GM21576 (cell line): ENCODE data around the gene CACNA1C.

Experiments used
- ATAC-seq: cut with Tn5 transposase; IDR thresholded peaks from one replicate; pipeline ENCODE4 v1.9.1; 2021; ENCODE audit warnings: mild to moderate bottlenecking, moderate library complexity; ENCODE audit not compliant: unreplicated experiment

The CACNA1C gene

DNA sequence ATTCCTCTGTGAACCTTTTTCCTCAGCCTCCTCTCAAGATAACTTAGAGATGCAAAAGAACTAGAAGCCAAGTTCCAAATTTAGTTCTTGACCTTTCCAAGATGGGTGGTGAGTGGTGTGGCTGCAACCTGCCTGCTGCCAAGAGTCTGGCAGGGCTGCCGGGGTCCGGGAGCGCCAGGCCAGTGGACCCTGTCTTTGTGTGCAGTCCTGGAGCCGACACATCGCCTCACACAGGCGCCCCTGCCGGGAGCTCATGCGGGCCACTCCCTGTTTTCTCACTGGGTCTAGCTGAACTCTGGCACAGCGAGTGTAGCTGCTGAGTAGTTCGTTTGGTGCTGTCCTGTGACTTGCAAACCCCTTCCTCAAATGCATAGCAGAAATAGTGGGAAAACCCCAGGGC lies 84.9 kb downstream of the CACNA1C start:
- no peak for ATAC-seq

DNA sequence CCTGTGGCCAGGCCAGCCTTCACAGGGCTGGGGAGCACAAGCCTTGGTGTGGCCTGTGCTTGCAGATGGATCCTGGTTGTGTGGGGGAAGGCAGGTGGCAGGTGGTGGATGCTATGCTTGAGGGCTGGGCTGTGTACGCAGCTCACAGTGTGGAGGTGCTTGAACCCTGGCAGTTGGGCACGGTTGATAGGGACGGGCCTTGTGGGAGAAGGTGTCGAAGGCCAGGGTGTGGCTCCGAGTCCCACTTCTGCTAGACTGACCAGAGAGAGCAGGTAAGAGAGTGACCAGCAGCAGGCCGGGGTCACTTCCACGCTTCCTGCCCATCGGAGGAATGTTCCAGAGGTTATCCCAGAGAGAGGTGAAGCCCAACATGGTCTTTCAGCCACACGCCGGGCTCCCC lies 85.5 kb downstream of the CACNA1C start:
- no peak for ATAC-seq

DNA sequence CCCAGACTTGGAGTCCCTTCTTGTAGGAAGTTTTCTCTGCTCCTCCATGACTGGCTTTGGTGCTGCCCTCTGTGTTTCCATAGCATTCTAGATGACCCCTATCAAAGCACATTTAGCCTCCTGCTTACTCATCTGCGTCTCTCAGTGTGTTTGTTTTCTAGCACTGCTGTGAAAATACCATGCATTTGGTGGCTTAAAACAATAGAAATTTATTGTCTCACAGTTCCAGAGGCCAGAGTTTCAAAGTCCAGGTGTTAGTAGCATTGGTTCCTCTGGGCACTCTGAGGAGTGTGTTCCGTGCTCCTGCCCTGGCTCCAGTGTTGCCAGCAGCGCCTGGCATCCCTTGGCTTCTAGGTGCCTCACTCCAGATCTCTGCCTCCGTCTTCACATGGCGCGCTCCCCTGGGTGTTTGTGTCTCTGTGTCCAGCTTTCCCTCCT lies 86.1 kb downstream of the CACNA1C start:
- no peak for ATAC-seq

DNA sequence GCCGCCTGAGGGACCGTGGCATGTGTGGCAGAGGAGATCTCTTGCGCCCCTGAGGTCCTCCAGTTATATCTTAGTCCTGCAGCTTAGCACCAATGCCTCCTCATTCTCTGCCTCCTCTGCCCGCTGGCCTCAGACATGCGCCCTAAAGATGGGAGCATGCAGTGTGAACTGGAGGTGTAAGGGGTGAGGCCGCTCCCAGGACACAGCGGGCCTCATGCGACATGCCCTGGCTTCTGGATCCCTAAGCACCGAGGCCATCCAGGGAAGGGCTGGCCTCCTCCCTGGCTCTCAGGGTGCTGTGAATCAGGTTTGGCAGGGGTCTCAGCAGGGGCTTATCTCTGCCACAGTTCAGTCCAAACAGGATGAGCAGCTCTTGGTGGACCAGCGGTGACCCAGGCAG lies 86.9 kb downstream of the CACNA1C start:
- no peak for ATAC-seq

DNA sequence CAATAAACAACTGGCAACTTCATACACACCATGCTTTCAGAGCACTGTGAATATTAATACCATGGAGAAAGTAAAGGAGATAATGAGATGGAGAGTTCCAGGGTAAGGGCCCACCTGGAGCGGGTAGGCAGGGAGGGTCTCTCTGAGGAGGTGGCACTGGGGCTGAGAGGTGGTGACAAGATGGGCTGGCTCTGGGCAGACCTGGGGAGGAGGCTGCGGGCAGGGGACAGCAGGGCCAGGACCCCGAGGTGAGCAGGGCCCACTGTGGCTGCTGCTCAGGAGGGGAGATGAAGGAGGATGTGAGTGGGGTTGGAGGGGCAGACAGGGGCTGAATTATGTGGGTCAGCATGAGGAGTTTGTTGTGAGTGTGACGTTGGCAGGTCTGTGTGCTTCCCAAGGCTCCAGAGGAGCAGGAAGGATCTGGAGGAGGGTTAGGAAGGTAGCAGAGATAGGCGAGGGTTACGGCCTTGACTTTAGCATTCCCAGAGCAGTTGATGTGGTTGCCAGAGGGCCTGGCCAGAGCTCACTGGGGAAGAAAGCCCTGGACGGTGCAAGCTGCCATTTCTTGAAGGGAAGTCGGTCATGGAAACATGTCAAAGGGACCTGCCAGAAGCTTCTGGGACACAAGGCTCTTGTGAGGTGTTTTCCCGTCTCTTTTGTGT lies 88.2 kb downstream of the CACNA1C start:
- ATAC-seq, result no peak

DNA sequence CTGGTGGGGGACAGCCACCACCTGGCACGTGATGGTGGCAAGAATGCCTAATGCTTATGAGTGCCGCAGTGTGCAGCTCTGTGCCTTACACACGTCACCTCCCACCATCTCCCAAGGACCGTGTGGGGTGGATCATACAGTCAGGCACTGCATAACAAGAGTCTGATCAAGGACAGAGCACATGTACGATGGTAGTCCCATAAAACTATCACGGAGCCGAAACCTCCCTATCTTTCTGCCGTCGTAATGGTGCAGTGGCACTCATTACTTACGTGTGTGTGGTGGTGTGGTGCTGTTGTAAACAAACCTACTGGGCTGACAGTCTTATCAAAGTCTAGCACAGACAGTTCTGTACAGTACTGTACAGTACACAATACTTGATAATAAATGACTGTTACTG lies 89.3 kb downstream of the CACNA1C start:
- ATAC-seq, result no peak

DNA sequence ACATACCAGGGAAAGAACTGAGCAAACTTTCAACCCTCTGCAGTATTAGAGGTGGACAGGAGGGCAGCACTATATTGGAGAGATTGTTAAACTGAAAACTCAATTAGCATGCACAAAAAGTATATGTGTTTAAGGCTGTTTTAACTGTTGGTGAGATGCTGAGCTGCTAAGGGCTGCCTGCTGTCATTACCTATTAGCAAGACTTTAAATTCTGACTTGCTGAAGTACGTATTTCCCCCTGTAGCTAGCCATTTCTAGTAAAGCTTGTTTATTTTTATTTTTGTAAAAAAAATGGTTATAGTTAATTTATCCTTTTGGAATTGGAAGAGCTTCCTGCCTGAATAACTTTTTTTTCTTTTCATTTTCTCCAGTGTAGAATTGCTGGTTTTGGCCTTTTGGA lies 92.2 kb downstream of the CACNA1C start:
- ATAC-seq, result no peak

DNA sequence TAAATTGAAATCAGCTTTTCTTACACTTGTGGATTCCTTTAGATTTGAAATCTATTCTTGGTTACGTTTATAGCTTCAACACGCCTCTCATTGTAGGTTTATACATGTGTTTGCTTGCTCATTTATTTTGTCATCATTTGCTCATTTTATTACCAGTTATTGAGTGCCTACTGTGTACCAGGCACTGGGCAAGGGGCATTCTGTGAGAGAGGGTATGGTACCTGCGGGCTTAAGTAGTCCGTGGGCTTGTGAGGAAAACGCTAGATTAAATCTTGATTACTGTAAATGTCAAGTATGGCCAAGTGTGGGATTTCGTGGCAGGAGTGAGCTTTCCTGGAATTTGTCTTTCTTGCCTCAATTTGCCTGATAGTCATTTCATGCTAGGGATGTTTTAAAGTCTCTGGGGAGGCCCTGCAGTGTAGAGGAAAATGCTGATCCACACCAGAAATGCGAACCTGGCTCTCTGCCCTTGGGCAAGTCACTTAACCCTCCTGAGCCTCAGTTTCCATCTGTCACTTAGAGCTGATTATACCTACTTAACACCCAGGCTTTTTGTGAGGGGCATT lies 92.7 kb downstream of the CACNA1C start:
- ATAC-seq, result no peak

DNA sequence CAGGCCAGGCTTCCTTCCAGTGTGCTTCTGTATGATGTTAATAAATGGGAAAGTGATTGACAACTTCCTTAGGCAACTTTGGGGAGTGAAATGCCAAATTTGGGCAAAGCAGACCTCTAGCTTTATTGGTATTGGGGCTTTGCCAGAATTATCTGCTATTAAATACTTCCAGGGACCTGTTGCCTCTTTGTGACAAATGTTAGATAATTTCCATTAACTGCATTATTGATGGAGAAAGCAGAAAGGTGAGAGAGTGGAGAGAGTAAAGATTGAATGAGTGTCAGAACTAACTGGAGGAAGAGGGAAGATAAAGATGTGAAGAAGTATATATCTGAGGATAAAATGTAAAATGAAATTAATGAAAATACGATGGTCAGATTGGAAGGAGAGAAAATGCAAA lies 94.5 kb downstream of the CACNA1C start:
- no peak for ATAC-seq

DNA sequence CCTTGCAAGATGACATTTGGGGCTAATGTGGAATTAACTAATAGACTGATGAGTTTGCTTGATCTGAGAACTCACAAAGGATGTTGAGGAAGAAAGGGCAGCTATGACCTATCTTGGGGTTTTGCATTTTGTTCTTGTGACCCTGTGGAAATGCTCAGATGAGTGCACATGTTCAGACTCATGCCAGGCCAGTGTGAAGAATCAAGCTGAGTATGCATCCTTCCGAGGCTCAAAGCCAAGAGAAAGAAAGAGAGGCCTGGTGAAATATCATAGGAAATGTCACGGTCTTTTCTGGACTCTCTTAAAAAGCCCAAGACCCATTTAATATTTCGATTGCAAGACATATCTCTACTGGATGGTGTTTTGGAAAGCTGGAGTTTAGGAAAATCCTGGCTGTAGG lies 96.3 kb downstream of the CACNA1C start:
- ATAC-seq, result no peak

DNA sequence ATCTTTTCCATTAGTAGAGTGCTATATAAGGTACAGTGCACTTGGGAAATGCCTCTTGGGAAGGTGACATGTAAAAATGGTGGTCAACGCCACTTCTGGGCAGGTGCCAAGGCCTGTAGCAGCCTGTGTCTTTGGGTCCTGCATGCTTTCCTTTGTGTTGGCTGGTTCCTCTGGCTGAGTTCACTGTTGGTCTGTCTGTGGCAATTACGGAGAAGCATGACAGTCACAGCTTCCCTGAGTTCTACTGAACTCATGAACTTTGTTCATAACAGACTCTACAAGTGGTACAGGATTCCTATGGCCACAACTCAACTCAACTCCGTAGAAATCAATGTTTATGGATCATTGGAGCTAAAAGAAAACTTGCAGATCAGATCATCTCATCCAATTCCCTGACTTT lies 98.0 kb downstream of the CACNA1C start:
- no peak for ATAC-seq

DNA sequence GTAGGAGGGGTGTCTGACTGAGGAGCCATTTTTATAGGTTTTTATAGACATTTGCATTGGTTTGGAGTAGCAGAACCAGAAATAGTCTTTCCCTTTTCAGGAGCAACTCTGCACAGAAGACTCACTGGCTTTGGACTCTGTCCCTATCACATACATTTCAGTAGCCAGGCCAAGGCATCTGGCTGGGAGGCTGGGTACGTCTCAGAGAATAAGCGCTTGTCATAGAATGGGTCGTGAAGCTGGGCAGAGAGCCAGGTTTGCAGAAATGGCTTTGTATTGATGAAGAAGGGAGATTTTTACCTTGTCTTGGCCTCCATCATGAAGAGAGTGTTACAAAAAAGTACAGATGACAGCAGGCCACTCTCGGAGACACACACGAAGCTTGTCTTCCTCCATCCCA lies 98.6 kb downstream of the CACNA1C start:
- no peak for ATAC-seq

DNA sequence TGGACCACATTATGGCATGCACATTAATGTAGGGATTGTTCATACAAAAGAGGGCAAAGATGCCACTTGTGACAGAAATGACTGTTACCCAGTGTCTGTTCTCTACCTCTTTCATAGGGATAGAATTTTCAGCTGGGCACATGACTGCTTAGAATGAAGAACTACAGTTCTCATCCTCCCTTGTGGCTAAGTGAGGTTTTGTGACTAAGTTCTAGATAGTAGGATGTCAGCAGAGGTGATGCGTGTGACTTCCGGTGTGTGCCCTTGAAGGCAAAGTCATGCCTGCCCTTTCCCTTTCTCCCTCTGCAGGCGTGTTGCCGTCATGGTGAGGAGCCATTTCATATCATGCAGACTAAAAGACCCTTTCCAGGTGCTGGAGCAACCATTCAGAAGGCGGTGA lies 99.3 kb downstream of the CACNA1C start:
- ATAC-seq, result no peak

DNA sequence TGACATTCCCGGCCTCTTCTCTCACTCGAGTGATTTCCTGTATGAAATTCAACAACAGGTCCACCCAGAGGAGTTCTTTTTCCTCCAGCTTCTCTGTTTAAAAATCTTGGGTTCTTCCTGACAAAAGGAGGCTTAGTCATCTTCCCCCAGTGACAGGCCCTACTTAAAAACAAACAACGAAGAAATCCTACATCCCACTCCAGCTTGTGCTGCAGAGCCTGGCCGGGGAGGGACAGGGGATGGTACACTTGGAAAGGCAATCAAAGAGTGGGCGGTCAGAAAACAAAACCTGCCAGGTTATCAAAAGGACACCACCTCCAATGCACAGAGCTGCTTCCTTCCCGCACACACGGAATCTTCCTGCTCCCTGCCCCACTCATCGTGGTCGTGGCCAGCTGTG lies 101.3 kb downstream of the CACNA1C start:
- no peak for ATAC-seq

DNA sequence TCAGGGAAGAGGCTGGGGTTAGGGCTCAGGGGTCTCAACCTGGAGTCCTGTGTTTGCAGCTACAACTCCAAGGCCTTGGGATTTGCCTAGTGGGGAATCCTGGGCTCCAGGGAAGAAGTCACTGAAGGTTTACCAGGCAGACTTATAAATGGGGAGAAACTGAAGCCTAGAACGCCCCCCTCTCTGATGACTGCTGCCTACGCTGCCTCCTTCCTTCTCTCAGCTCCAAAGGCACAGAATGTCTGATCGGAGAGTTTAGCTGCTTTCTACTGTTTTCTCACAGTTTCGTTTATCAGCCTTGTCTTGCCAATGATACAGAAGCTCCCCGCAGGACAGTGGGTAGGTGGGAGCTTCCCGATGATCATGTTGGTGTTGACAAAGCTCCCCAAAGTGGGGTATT lies 101.7 kb downstream of the CACNA1C start:
- no peak for ATAC-seq

DNA sequence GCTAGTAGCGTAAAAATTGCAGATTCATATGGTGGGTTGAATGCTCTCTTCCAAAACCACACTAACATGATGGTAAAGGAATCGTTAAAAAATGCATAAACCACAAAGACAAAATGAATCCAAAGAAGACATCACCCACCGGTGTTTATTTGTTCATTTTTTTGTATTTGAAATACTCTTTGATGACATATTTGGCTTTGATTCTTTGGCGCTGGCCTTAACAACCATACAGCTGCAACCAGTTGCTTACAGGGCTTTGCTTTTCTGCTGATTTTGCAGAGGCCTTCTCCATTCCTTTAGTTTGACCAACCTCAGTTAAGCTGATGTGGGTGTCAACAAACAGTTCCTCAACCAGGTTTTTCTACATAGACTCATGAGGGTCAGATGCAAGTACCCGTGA lies 103.5 kb downstream of the CACNA1C start:
- no peak for ATAC-seq

DNA sequence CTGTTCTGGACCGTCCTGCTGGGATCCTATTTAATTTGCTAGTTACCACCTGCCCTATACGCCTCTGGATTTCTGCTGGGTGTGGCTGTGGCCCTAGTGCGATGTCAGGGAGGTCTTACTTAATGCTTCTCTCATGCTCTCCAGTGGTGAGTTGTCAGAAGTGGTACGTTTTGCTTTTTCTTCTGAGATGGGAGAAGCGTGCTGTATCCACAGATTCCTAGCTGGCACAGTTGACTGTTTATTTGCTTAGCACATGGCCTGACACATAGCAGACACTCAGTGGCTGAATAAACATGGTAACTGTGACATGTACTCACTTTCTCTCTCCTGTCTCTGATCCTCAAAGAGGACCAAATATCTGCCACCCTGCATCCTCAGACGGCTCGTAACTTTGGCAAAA lies 107.3 kb downstream of the CACNA1C start:
- ATAC-seq, result no peak

DNA sequence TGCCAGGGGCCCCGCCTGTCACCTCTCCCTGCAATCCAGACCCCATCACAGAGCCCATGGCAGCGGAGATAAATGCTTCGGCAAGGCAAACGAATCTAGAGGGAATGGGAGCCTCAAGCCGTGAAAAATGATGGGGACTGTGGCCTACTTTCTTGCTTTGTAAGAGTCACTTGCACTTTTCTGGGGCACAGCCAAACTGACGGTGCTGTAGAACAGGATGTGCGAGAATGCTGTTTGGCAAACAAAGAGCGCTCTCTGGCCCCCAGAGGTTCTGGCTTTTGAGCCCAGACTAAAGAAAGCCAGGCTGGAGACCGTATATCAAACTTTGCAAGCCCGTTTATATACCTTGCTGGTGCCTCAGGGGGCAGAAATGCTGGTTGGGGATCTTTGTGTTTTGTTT lies 108.7 kb downstream of the CACNA1C start:
- no peak for ATAC-seq

DNA sequence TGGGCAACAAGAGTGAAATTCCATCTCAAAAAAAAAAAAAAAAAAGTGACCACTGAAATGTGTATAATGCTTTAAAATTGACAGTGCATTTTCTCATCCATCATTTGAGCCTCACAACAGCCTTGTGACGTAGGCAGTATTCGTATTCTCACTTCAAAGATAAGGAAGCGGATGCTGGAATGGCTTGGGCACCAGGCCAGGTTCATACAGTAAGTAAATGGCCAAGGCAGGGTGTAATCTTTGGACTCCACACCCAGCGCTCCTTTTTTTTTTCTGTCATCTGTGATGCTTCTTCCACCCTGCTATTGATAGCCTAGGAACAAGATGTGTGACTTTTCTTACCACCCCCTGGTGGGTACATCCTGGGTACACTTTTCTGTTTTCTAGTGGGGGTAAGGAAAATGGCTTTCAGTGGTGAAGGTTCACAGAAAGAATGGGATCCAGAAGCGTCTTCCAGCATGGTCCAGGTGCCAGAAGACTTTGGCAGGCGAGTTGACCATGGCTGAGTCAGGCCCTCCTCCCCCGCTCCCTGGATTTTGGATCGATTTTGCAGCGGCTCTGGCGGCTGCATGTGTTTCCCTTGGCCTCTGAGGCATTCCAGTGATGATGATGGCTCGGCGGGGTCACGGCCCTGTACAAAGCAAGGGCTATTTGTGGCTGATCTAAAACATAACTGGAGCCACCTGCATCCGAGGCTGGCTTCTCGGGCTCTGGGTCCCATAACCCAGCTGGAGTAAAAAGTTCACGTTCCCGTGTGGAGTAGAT lies 110.6 kb downstream of the CACNA1C start:
- no peak for ATAC-seq

DNA sequence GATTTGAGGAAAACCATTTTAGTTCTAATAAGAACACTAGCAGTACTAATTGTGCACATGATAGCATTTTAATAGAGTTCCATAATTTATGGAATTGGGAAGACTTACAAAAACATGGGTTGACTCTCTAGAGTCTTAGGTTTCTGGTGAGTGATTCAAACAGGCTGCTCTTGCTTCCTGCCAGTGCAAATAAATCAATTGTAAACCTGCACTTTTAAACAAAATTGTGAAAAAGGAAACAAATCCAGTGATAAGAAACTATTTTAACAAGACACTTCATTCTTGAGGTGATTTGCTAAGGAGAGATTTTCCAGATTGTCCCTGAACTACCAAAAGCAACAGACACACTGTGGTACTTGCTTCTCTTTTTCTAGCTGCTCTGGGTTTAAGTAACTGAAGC lies 112.2 kb downstream of the CACNA1C start:
- no peak for ATAC-seq

DNA sequence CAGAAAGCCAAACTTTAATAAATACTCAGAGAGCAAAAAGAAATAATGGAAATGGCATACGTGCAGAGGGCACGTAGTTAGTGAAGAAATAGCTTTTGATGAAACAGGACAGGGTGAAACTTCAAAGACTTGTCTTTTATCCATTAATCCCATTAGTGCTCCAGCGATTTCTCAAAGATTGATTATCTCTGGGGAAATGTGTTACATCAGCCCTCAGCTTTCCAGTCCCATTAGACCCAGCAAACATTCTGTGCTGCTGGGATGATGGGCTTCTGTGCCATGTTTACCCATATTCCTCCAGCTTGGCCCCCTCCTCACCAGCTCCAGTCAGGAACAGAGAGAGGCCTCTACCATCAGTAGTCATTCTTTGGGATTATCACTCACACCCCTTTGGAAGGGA lies 113.1 kb downstream of the CACNA1C start:
- ATAC-seq, result no peak

DNA sequence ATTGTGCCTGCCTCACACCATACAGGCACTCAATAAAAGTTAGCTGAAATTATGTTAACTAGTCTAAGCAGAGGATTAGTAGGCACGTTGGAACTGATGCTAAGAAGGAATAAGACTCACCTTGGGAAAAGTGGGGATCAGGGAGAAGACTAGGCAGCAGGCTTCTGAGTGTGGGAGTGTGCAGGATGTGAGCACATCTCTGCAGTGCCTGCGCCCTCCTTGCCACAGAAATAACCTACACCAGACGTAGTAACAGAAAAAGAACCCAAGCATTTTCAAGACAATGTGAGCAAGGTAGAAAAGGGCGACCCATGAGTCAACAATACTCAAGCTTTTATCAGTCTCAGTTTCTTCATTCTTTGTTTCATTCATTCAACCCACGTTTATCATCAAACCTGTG lies 113.9 kb downstream of the CACNA1C start:
- ATAC-seq, result no peak
